Erythroblast (primary cell): ENCODE data around the gene RAI14.

Experiments
- GATA1 ChIP-seq: IDR thresholded peaks from 2 replicates; pipeline ENCODE4 v1.6.1; 2011; ENCODE audit warnings: low read depth, mild to moderate bottlenecking, control low read depth, low read length, moderate library complexity
- POLR2A ChIP-seq: IDR thresholded peaks from 2 replicates; pipeline ENCODE4 v1.6.1; 2011; ENCODE audit warnings: mild to moderate bottlenecking, low read length

GRCh38 chr5:34692786-34693185, 36.7 kb downstream of the RAI14 start:
- no peak for TF ChIP-seq POLR2A
- TF ChIP-seq GATA1: no peak
